Epithelial cell of esophagus (primary cell): ENCODE results near the gene LYRM7.

Experiments
- DNase-seq: peaks from one replicate; pipeline ENCODE4 v3.0.0; 2010; ENCODE audit warnings: low read depth
- H3K4me3 ChIP-seq: 2 replicates; pipeline ENCODE4 v1.5.1; 2011; ENCODE audit warnings: mild to moderate bottlenecking, low read length, control low read depth
- TF ChIP-seq, protein P1 (sequence below): IDR thresholded peaks from 2 replicates; pipeline ENCODE4 v1.5.1; 2011; ENCODE audit warnings: low read depth, mild to moderate bottlenecking, low read length, control low read depth, inconsistent platforms; ENCODE audit not compliant: insufficient read depth; ENCODE audit errors: missing control alignments

The LYRM7 gene

DNA sequence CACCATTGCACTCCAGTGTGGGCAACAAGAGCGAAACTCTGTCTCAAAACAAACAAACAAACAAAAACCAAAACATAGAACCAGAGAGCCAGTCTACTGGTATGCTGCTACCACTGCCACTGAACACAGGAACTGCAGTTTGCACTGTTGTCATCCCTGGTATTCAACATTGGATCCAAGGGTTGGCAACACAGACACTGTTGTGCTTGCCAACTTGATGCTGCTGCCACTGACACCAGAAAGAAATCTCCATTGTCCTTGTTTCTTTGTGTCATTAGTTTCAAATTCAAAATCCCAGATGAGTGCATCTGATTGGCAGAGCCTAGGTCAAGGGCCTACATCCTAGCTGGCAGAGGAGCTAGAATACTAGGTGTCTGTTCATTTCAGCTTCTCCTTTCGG, 21.9 kb upstream of the LYRM7 start:
- TF ChIP-seq, protein P1, sequence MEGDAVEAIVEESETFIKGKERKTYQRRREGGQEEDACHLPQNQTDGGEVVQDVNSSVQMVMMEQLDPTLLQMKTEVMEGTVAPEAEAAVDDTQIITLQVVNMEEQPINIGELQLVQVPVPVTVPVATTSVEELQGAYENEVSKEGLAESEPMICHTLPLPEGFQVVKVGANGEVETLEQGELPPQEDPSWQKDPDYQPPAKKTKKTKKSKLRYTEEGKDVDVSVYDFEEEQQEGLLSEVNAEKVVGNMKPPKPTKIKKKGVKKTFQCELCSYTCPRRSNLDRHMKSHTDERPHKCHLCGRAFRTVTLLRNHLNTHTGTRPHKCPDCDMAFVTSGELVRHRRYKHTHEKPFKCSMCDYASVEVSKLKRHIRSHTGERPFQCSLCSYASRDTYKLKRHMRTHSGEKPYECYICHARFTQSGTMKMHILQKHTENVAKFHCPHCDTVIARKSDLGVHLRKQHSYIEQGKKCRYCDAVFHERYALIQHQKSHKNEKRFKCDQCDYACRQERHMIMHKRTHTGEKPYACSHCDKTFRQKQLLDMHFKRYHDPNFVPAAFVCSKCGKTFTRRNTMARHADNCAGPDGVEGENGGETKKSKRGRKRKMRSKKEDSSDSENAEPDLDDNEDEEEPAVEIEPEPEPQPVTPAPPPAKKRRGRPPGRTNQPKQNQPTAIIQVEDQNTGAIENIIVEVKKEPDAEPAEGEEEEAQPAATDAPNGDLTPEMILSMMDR: no peak
- no peak overlapping the region for H3K4me3 ChIP-seq
- no peak for DNase-seq

DNA sequence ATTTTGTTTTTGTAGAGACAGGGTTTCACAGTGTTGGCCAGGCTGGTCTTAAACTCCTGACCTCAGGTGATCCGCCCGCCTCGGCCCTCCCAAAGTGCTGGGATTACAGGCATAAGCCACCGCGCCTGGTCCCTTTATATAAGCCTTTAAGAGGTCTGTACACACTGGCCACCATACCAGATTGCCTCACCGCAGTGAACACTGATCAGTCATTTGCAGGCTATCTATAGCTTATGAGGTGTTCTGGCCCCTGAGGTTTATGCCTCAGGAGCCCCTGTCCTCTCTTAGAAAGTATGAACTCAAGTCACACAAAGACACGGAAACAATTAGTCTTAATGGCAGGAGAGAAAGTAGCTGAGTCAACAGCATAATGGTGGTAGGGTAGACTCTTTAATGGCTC, 20.3 kb upstream of the LYRM7 start:
- no peak overlapping the region for H3K4me3 ChIP-seq
- TF ChIP-seq, protein P1: no peak
- no peak for DNase-seq

DNA sequence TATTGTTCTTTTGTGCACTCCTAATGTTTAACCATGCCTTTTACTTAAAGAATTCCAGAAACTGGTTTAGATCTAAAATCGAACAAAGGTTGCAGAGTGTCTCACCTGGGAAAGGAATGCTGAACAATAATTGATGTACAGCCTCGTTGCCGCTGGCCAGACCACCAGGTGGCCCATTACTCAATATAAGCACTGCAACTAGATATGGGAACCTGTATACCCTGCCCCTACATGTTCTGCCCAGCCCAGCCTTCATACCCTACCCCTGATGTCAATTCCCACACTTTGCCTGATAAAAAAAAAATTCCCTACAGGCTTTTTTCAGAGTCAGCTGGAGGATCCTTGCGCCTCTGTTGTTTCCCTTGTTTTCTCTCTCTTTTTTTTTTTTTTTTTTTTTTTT, 19.5 kb upstream of the LYRM7 start:
- peak; percentile 4 for DNase-seq
- TF ChIP-seq, protein P1: no peak
- no peak overlapping the region for H3K4me3 ChIP-seq

- TF ChIP-seq, protein P1: no peak
- no peak for DNase-seq
- no peak overlapping the region for H3K4me3 ChIP-seq
Measured at GRCh38 chr5:131156385-131156784, 14.4 kb upstream of the LYRM7 start.

GRCh38 chr5:131156957-131157356, 13.8 kb upstream of the LYRM7 start:
- no peak for DNase-seq
- H3K4me3 ChIP-seq: no peak overlapping the region
- TF ChIP-seq, protein P1: no peak

DNA sequence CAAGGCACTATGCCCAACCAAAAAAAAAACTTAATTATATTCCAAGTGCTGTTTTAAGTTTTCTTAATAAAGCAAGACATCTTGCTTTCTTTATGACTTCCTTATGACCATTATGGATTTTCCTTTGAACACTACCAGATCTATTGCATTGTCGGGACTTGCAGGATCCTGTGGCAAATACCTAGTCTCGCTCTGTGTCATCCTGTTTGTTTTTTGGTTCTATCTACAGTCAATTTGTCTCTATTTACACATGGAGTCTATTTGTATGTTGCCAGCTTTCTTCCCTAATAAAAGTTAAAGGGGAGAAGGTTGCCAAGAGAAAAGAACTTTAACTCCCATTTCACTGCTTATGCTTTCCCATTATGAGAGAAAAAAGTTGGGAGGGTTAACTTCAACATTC, 10.6 kb upstream of the LYRM7 start:
- no peak overlapping the region for H3K4me3 ChIP-seq
- DNase-seq: peak; percentile 48
- TF ChIP-seq, protein P1: no peak

- TF ChIP-seq, protein P1: no peak
- H3K4me3 ChIP-seq: peak overlapping the region; percentile 94
- DNase-seq: peak; percentile 19
Measured at GRCh38 chr5:131163276-131164119, 7.2 kb upstream of the LYRM7 start.
